Activated CD4-positive, CD25-positive, alpha-beta regulatory T cell (primary cell): ENCODE results near the gene LETM1.
"Not testable (repeated sequence)": the region's sequence is repeated elsewhere in the genome, so short reads cannot be mapped to it uniquely, and the experiment has no call there.

ENCODE experiments used
- DNase-seq, 4 experiments: peaks; one replicate each; lab custom pipeline; 2025; lab: John Stamatoyannopoulos, UW

Gene LETM1

DNA sequence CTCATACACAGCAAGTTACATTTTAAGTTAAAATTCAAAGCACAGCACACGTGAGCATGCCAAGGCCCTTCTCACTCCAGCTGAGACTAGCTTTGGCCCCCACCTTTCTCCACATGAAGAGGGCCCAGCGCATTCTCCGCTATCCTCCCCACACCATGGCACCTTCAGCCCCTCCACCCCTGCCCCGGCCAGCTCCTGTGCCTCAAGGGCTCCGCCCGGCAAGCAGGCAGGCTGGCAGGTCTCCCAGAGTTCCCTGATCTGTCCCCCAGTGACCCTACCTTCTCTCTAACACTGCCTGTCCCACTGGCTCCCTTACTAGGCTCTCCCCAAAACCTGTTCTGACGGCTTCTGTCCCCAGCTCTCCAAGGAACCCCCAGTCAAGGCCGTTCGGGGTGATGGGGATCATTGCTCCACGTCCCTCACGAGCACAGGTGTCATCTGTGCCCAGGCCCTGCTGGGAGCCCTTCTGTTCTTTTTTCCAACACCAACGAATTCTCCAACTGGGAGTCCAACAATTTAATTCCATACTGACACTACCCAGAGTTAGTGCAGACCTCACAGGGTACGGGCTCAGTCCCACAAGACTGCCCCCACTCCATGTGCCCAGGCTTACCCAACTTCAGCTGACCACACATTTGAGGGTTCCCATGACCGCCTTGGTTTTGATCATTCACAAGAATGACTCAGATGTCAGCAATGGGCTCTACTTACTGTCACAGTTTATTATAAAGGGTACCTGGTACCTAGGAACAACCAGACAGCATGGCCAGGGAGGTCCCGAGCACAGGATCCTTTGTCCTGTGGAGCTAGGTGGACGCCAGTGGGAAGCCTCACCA, 4.2 kb downstream of the LETM1 start:
- no peak for DNase-seq

DNA sequence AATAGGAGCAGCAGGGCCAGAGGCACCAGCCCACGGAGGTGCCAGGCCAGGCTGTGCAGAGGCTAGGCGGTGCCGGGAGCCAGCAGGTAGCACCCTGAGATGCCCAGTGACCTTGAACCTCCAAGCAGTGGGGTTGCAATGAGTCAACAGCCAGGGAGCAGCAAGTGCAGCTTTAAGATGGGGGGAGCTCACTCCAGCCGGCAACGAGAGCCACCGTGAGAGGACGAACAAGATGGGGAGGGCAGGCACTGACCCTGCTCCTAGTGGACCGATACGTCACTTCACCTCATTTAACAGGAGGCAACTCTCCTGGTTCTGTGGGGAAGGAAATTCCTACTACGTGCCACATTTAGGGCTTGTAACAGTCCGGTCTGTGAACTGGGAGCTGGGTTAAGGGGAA, 4.8 kb downstream of the LETM1 start:
- DNase-seq: no peak

DNA sequence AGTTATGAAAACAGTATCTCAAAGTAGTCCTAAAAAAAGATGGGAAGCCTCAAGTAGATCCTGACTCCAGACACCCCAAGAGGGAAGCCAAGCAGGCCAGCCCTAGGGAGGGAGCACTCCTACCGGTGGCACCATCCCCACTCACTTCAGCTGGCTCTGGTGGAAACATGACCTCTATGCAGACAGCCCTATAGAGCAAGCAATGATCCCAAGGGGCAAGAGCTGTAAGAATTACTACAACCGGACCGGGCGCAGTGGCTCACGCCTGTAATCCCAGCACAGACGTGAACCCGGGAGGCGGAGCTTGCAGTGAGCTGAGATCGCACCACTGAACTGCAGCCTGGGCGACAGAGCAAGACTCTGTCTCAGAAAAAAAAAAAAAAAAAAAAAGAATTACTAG, 5.7 kb downstream of the LETM1 start:
- no peak for DNase-seq

DNA sequence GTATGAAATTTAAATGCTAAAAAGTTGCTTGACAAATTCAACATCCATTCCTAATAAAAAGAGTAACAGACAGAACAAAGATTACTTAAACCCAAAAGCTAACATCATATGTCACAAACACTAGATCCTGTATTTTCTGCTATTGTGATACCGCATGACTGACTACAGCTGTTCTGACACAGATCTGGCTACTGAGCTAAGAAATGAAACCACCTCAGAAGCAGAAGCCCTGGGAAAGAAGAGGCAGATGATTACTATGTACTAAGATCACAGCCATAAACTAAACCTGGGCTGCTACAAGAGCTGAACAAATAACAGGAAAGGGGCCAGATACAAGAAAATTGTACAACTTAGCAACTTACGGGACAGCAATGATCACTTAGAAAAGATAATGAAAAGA, 9.4 kb downstream of the LETM1 start:
- DNase-seq: no peak

DNA sequence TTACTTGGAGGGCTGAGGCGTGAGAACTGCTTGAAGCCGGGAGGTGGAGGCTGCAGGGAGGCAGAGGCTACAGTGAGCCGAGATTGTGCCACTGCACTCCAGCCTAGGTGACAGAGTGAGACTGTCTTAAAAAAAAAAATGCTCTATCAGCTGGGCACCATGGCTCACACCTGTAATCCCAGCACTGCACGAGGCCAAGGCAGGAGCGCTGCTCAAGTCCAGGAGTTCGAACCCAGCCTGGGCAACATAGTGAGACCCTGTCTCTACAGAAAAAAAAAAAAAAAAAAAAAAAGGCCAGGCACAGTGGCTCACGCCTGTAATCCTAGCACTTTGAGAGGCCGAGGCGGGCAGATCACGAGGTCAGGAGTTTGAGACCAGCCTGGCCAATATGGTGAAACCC, 11.3 kb downstream of the LETM1 start:
- DNase-seq: not testable (repeated sequence)

DNA sequence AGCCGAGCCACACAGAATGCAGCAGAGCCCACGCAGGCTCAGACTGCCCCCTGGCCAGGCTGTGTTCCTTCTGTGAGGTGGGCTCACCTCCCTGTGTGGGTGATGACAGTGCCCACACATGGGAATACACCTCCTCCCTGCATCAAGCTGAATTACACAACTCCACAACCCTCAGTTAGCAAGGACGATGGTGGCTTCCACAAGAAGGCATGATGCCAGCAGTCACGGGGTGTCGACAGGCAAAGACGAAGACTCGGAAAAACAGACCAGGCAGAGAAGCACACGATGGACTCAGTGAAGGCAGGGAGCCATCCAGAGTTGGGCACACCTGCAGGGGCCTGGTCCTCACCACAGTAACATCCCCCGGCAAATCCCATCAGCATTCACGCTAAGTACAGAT, 12.1 kb downstream of the LETM1 start:
- DNase-seq: no peak

DNA sequence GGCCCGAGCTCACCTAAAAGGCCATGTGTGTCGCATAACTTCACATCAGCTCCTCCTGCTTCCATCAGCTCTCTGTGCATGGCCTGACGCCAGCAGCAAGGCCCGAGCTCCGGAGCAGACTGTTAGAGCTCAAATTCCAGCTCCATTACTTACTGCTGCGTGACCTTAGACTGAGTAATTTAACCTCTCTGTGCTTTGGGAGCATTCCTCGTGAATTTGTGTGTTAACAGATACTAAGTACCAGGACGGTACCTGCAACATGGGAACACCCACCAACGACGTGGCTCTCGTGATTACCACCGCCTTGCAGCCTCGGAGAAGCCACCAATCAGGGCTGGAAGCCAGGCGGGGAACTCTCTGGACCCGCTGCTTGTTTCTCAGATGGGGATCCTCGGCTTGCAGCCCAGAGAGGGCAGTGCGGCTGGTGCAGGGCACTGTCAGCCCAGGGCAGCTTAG, 12.9 kb downstream of the LETM1 start:
- DNase-seq: no peak

DNA sequence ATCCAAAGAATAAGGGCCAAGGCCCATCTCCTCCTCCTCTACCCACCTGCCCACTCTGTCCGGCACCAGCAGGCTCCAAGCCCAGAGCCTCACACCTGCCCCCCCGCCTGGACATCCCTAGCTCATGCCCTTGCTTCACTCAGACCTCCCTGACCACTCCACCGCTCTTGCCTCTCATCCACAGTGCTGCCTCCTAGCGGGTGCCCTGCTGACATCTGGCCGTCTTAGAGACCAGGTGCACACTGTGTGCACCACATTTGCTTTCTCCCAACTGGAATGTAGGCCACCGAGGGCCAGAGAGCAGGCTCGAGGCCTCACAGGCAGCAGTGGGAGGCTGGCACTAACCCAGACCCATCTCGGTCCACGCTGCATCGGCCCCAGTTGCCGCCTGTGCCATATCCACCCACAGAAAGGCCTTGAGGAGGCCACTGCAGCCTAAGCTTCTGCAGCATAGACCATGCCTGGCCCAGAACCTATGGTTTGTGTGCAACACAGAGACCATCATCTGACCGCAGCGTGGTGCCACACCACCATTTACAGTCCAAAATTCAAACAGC, 13.5 kb downstream of the LETM1 start:
- DNase-seq: no peak

DNA sequence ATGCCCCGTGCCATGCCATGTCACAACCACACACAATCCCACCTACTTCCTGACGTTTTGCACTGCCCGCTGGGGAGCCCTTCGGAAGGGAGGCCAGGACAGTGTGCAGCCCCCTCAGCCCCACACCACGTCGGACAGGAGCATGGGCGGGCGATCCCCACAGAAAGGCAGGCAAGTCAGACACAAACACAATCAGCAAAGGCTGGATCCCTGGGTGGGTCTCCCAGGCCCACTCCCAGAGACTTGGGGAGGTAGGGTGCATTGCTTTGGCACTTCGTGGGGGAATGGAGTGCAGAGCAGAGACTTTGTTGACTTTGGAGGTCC, 14.1 kb downstream of the LETM1 start:
- no peak for DNase-seq

DNA sequence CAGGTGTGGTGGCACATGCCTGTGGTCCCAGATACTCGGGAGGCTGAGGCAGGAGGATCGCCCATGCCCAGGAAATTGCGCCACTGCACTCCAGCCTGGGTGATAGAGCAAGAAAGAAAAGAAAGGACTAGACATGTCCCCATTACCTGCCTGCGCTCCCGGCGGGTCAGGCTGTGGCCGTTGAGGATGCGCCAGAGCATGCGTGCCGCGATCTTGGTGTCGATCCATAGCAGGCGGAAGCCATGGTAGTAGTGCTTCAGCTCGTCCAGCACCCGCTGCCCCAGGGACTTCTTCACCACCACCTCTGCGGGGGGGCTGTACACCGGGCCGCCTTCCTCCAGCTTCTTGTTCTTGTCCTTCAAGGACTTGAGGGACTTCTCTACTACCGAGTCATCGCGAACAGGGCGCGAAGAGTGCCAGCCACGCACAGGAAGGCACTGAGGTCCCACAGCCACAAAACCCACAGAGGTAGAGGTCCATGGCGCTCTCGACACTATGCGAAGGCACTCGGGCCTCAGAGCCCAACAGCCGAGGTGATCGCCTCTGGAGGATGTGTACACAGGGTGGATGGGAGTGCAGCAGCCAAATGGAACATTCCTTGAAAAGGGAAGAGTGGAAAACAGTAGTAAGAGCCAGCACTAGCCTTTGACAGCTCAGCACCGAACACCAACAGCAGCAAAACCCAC, 14.6 kb downstream of the LETM1 start:
- no peak for DNase-seq

DNA sequence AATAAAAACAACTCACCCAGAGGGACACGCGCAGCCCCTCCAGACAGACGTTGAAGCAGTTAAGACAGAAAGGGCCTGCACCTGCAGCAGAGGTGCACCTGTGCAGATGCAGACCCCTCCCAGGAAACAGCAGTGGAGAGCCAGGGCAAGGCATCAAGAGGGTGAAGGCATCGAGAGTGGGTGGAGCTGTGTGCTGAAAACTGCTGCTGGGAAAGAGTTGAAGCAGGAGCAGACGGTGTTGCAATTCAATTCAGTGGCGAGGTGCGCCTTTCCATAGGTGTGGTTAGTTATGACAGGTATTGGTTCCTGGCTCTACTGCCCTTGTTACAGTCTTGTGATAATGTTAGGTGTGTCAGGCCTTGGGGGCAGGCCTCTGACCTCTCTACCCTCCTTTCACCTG, 16.7 kb downstream of the LETM1 start:
- no peak for DNase-seq

DNA sequence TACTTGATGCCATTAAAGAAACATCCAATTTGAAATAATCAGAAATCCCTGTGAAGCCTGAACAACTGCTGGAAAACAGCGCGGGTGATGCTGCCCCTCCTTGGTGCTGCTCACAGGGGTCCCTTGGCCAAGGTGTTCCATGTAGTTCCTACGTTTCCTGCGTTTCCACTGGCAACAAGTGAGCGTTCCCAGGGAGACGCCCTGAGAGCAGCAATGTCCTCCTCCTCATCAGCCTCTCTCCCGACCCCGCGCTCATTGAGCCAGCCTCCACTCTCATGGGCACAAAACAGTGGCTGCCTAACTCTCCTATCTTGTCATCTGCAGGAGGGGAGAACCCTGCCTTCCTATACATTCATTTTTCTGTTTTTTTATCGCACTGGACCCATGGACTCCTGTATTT, 18.9 kb downstream of the LETM1 start:
- DNase-seq: no peak

DNA sequence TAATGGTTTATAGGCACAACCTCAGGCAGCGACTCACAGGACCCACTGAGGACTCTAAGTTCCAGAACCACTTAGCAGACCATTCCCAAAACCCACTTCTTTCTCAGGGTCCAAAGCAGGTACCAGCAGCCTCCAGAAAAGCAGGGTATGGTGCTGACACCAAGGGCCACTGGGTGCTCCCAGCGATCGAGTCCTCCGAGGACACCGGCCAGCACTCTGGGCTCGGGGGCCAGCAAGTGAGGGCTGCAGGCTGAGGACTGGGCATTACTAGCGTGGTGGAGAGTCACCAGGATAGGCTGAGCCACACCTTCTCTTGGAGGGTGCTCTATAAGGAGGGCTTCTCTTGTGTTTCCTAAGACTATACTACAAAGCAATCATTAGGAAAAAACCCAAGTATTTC, 19.3 kb downstream of the LETM1 start:
- no peak for DNase-seq

DNA sequence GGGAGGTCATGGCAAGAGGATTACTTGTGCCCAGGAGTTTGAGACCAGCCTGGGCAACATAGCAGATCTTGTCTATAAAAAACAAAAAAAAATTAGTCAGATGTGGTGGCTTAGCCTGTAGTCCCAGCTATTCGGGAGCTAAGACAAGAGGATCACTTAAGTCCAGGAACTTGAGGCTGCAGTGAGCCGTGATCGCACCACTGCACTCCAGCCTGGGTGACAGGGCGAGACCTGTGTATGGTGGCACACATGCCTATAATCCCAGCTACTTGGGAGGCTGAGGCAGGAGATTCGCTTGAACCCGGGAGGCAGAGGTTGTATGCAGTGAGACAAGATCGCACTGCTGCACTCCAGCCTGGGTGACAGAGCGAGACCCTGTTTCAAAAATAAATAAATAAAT, 20.1 kb downstream of the LETM1 start:
- not testable (repeated sequence) for DNase-seq

DNA sequence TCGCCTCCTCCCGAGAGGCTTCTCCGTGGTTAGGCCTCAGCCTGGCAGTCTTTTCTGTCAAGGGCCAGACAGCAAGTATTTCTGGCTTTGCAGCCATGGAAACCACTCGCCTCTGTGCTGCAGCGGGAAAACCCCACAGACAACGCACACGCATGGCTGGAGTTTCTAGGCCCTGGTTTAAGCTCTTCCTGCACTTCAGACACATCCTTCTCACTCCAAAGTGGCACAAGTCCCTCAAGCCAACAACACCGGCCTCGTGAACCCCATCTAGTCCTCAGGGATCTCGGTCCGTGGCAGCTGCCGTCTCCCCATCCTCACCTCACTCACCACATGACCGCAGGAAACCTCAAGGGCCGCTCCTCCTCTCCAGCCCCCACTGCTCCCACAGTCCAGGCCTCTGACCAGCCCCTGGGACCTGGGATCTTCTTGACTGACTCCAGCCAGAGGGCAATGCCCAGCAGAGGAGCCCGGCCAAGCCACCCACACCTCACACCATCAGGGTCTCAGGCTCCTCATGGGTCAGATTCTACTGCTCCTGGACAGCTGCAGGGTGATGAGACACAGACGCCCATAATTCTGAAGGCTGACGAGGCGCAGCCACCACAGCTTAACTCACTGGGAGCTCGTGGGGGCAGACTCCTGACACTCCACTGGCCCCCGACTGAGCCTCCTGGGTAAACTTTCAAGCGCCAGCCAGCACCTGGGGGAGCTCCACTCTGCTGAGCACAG, 21.7 kb downstream of the LETM1 start:
- DNase-seq: no peak

DNA sequence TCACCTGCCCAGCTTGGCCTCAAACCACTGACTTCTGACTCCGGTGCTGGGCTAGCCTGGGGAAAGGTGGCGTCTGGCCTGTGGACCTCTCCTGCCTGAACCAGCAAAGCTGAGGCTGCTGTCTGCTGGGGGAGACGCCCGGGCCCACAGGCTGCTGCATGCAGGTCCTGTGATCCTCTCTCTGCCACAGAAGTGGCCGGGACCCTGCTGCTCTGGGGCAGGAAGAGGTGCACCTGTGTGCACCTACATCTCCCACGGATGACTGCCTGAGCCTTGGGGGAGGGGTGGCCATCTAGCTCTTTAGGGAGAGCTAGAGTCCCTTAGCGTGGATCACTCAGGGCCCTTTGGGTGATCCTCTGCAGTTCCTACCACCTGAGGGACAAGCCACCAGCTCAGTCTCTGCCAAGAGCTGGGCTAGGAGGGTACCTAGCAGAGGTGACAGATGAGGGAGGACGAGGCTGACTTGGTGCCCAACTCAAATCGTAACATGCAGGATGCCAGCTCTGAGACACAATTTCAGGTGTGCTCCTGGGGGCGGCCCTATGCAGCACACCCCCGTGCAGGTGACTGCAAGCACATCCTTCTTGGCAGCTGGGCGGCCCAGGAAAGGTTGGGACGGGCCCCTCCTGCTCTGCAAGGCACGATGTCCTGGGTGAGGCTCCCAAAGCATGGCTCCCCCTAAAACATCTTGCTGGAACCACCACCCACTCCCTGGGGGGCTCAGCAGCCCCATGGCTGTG, 22.5 kb downstream of the LETM1 start:
- no peak for DNase-seq

DNA sequence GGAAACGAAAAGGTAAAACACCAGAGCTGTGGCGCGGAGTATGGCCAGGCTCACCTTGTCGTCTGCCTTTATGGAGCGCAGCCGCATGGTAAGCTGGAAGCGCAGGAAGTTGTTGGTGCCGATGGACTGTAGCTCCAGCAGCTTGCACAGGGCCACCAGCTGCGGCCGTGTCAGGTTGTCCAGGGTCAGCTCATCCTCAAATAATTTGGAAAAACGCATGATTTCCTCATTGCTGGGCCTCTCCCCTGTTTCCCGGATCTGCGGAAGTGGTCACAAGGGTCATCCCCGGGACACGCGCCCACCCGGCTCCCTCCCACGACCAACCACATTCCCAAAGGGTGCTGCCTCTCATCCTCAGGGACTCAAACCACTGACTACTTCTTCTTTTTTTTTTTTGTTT, 23.3 kb downstream of the LETM1 start:
- no peak for DNase-seq

DNA sequence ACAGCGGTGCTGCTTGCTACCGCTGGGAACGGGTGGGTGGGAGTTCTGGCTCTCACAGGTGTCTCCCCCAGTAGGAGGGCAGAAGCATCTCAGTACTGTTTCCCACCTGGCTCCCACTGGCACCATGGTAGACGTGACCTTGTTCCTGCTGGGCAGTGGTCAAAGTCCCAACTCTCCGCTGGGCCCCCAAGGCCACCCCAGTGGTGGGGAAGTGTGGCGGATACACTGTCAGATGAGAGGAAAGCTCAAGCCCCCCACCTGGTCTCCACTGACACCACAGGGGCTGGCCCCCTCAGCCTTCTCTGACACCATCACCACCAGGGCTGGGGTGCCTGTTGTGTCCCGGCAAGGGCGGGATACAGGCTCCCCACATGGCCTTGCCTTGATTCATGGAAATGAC, 24.6 kb downstream of the LETM1 start:
- no peak for DNase-seq

DNA sequence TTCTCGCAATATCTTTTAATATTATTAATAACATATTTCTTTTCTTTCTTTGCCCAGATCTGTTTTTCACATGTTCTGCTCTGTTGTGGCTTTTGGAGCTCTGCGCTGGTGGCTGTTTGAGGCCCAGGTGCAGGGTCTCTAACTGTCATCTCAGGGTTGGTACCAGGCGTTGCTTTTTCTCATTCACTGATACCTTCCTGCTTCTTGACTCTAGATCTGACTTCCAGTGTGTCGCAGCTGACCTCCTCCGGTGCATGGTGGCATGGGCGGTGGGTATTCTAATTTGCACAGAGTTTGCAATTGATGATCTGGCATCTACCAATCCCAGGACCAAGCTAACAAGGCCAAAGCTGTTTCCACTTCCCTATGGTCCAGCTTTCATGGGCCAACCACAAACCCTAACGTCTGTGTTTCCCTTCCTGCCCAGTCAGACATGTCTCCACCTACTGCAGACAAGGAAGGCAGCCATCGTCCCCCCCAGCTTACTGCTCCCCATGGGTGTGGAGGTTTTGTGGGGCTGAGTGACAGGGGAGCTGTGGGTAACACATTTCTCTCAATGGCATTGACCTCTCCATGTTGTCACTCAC, 25.2 kb downstream of the LETM1 start:
- DNase-seq: no peak

DNA sequence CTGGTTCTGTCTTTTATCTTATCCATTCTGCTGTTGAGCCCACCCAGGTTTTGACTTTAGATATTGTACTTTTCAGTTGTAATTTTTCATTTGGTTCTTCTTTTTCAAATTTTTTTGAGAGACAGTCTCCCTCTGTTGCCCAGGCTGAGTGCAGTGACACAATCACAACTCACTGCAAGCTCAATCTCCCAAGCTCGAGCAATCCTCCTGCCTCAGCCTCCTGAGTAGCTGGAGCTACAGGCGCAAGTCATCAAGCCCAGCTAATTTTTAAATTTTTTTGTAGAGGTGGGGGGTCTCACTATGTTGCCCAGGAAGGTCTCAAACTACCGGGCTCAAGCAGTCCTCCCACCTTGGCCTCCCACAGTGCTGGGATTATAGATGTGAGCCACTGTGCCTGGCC, 25.7 kb downstream of the LETM1 start:
- no peak for DNase-seq

DNA sequence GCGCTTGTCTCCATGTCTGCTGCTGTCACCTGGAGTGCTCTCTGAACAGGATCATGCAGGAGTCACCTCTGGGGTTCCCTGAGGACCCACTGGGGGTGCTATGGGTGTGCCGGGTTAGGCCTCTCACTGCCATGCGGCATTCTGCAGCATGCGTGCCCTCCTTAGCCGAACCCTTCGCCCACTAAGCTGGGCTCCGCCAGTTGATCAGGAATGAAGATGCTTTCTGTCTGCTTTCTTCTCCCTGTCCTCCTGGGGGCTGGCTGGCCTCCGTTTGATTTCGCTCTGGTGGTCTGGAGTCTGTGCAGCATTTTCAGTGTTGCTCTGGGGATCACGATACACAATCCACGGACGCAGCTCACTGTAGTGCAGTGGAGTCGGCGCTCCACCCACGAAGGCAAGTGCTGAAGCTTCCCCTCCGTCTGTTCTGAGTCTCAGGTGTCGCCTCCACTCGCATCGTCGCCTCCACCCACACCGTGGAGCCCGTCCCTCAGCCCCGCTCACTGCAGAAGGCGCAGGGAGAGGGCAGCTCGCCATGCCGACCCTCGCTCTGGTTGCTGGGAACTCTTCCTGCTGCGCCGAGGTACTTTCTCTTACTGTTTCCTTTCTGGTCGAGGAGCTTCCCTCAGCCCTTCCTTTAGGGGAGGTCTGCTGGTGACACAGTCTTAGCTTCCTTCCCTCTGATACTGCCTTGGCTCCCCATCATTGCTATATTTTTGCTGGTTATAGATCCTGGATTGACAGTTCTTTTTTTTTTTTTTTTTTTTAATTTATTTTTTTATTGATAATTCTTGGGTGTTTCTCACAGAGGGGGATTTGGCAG, 29.2 kb downstream of the LETM1 start:
- DNase-seq: no peak
